HL-60 (cell line): ENCODE data around the gene SP3.

ENCODE experiments used
- POLR2AphosphoS5 ChIP-seq: IDR thresholded peaks from 2 replicates; pipeline ENCODE4 v1.6.1; 2012; ENCODE audit warnings: low read depth
- REST ChIP-seq: IDR thresholded peaks from 2 replicates; pipeline ENCODE4 v1.6.1; 2012; ENCODE audit warnings: low read depth; ENCODE audit not compliant: insufficient replicate concordance
- TF ChIP-seq, protein P1 (sequence below): IDR thresholded peaks from one replicate; pipeline ENCODE4 v1.5.1; 2011; ENCODE audit warnings: low read length, control low read depth, inconsistent platforms; ENCODE audit not compliant: insufficient read depth

DNA sequence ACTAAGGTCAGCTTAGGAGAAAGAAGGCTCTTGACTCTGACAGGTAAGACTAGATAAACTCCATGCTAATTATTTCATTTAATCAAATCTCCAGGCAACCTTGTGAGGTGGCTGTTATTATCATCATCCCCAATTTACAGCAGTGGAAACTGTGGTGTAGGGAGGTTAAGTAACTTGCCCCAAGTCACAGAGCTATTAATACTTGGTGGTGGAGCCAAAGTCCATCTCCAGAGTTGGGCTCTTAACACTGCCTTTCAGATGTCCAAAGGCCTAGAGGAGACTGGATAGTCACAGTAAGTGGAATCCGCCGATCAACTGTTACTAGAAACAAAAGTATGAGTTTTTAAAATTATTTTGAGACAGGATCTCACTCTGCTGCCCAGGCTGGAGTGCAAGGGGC, 46.6 kb upstream of the SP3 start:
- TF ChIP-seq, protein P1, sequence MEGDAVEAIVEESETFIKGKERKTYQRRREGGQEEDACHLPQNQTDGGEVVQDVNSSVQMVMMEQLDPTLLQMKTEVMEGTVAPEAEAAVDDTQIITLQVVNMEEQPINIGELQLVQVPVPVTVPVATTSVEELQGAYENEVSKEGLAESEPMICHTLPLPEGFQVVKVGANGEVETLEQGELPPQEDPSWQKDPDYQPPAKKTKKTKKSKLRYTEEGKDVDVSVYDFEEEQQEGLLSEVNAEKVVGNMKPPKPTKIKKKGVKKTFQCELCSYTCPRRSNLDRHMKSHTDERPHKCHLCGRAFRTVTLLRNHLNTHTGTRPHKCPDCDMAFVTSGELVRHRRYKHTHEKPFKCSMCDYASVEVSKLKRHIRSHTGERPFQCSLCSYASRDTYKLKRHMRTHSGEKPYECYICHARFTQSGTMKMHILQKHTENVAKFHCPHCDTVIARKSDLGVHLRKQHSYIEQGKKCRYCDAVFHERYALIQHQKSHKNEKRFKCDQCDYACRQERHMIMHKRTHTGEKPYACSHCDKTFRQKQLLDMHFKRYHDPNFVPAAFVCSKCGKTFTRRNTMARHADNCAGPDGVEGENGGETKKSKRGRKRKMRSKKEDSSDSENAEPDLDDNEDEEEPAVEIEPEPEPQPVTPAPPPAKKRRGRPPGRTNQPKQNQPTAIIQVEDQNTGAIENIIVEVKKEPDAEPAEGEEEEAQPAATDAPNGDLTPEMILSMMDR = no peak
- TF ChIP-seq POLR2AphosphoS5 = no peak
- no peak for TF ChIP-seq REST
